IMR-90 (cell line): ENCODE measurements around the gene SPDYE4. TPM values are rescaled to one million over a fixed set of nuclear protein-coding genes. Genes with fewer than 3 reads are reported as not detected.

Experiments used
- ATAC-seq: fragments of 200-7000 bp; cut with Tn5 transposase; 2 replicates; pipeline ENCODE4 v1.9.1; 2020; ENCODE audit warnings: low read depth, mild to moderate bottlenecking, moderate library complexity
- BruUV-seq: library from RNA; stranded (reverse); fragments of 400-500 nt; replicated peaks from 2 replicates; lab custom pipeline; 2021; lab: Mats Ljungman, UMichigan
- CTCF ChIA-PET: fragments of 300-600 bp; formaldehyde crosslinking; extraction: SDS; loops from one replicate; lab custom pipeline; 2021; ENCODE audit warnings: antibody characterized with exemption; lab: Yijun Ruan, JAX
- POLR2A ChIA-PET: fragments of 300-600 bp; sonication (Branson Sonifier 250); formaldehyde crosslinking; loops from one replicate; lab custom pipeline; 2022; ENCODE audit warnings: antibody characterized with exemption; ENCODE audit not compliant: unreplicated experiment; lab: Charles Lee
- DNase-seq: peaks from one replicate; pipeline ENCODE4 v3.0.0; 2013
- H2AFZ ChIP-seq: replicated peaks from 2 replicates; pipeline ENCODE3; 2013; ENCODE audit warnings: low read length, mild to moderate bottlenecking; ENCODE audit not compliant: poor library complexity
- H2AK5ac ChIP-seq: 2 replicates; pipeline ENCODE4 v1.6.1; 2013; ENCODE audit warnings: low read depth, low read length, inconsistent platforms
- H2AK9ac ChIP-seq: replicated peaks from 2 replicates; pipeline ENCODE3; 2013; ENCODE audit warnings: mild to moderate bottlenecking, low read depth, low read length, moderate library complexity; ENCODE audit not compliant: poor library complexity
- H2BK120ac ChIP-seq: 2 replicates; pipeline ENCODE4 v1.6.1; 2013; ENCODE audit warnings: low read depth, low read length, inconsistent platforms
- H2BK15ac ChIP-seq: 3 replicates; pipeline ENCODE4 v1.6.1; 2013; ENCODE audit warnings: low read depth, low read length, inconsistent platforms
- H2BK20ac ChIP-seq: 2 replicates; pipeline ENCODE4 v1.6.1; 2013; ENCODE audit warnings: low read depth, mild to moderate bottlenecking, inconsistent platforms, low read length, moderate library complexity
- H2BK5ac ChIP-seq: 2 replicates; pipeline ENCODE4 v1.6.1; 2013; ENCODE audit warnings: mild to moderate bottlenecking, low read depth, low read length, inconsistent platforms; ENCODE audit not compliant: poor library complexity, severe bottlenecking
- H3K14ac ChIP-seq: replicated peaks from 2 replicates; pipeline ENCODE4 v1.6.1; 2013; ENCODE audit warnings: low read depth, low read length, inconsistent platforms
- H3K18ac ChIP-seq: 2 replicates; pipeline ENCODE4 v1.6.1; 2013; ENCODE audit warnings: low read depth, low read length, control low read depth
- H3K23ac ChIP-seq: 2 replicates; pipeline ENCODE4 v1.6.1; 2013; ENCODE audit warnings: low read depth, low read length, inconsistent platforms
- H3K27ac ChIP-seq: 2 replicates; pipeline ENCODE4 v1.5.1; 2013; ENCODE audit warnings: mild to moderate bottlenecking, control low read depth, low read length; ENCODE audit not compliant: insufficient read depth
- H3K27me3 ChIP-seq: 2 replicates; pipeline ENCODE4 v1.6.1; 2013; ENCODE audit warnings: low read length; ENCODE audit not compliant: control insufficient read depth, insufficient read depth
- H3K36me3 ChIP-seq: 2 replicates; pipeline ENCODE4 v1.6.1; 2013; ENCODE audit warnings: low read length, mixed read lengths; ENCODE audit not compliant: control insufficient read depth, insufficient read depth
- H3K4ac ChIP-seq: 2 replicates; pipeline ENCODE4 v1.6.1; 2013; ENCODE audit warnings: low read depth, low read length, inconsistent platforms
- H3K4me1 ChIP-seq: 2 replicates; pipeline ENCODE4 v1.6.1; 2013; ENCODE audit warnings: low read length, mixed read lengths; ENCODE audit not compliant: control insufficient read depth, insufficient read depth
- H3K4me2 ChIP-seq: 2 replicates; pipeline ENCODE4 v1.6.1; 2013; ENCODE audit warnings: low read depth, mild to moderate bottlenecking, control low read depth, low read length, moderate library complexity
- H3K4me3 ChIP-seq: 2 replicates; pipeline ENCODE4 v1.5.1; 2013; ENCODE audit warnings: low read depth, mild to moderate bottlenecking, control low read depth, low read length, moderate library complexity; ENCODE audit not compliant: insufficient read depth
- H3K56ac ChIP-seq: 2 replicates; pipeline ENCODE4 v1.6.1; 2013; ENCODE audit warnings: low read length, inconsistent platforms; ENCODE audit not compliant: insufficient read depth; ENCODE audit errors: extremely low read depth
- H3K79me1 ChIP-seq, 2 experiments: 2 replicates each; pipeline ENCODE4 v1.6.1; 2013; ENCODE audit warnings: low read length in 2 of 2, inconsistent platforms in 1 of 2, low read depth in 1 of 2
- H3K9ac ChIP-seq: 2 replicates; pipeline ENCODE4 v1.6.1; 2013; ENCODE audit warnings: low read depth, low read length, control low read depth
- H3K9me1 ChIP-seq: 2 replicates; pipeline ENCODE4 v1.6.1; 2013; ENCODE audit warnings: low read length, inconsistent platforms; ENCODE audit not compliant: insufficient read depth
- H3K9me3 ChIP-seq: 2 replicates; pipeline ENCODE4 v1.6.1; 2013; ENCODE audit warnings: low read length; ENCODE audit not compliant: control insufficient read depth, insufficient read depth
- H4K20me1 ChIP-seq: 2 replicates; pipeline ENCODE4 v1.6.1; 2013; ENCODE audit warnings: low read length, inconsistent platforms; ENCODE audit not compliant: insufficient read depth
- H4K5ac ChIP-seq: 2 replicates; pipeline ENCODE4 v1.6.1; 2013; ENCODE audit warnings: mild to moderate bottlenecking, low read depth, low read length, control low read depth
- H4K8ac ChIP-seq, 2 experiments: 2 replicates each; pipeline ENCODE4 v1.6.1; 2013; ENCODE audit warnings: low read depth in 2 of 2, low read length in 2 of 2, control low read depth in 1 of 2, inconsistent platforms in 1 of 2
- H4K91ac ChIP-seq: 2 replicates; pipeline ENCODE4 v1.6.1; 2013; ENCODE audit warnings: low read depth, low read length, inconsistent platforms; ENCODE audit not compliant: insufficient read depth
- SMC3 ChIP-seq: fragments of 150-350 bp; IDR thresholded peaks from 2 replicates; pipeline ENCODE4 v1.6.1; 2016; ENCODE audit warnings: low read depth, mild to moderate bottlenecking, antibody characterized with exemption, low read length, moderate library complexity
- WGBS, 2 experiments: methylation state at CpG; one replicate each; pipeline versions ENCODE4 v1.1.5 to v1.1.7; 2013; ENCODE audit warnings: missing lambda C conversion rate in 2 of 2; ENCODE audit not compliant: insufficient read length in 1 of 2; ENCODE audit errors: extremely low coverage in 2 of 2; 5-methylcytosine and 5-hydroxymethylcytosine counted together
- dilution Hi-C: fragments of 300-500 bp; cut with HindIII; formaldehyde crosslinking; loops from one replicate; pipeline ENCODE4 v1.14.3; 2018; ENCODE audit warnings: low sequenced_read_pairs; ENCODE audit not compliant: unreplicated experiment
- in situ Hi-C: fragments of 300-500 bp; cut with MboI; formaldehyde crosslinking; loops from 3 replicates; pipeline ENCODE4 v1.14.3; 2019; ENCODE audit warnings: low sequenced_read_pairs, inconsistent platforms, mixed read lengths
- intact Hi-C: fragments of 100-400 bp; cut with micrococcal nuclease; formaldehyde crosslinking; loops from 2 replicates; pipeline ENCODE4 v1.10.0; 2022
- polyA plus RNA-seq, 3 experiments: library from polyadenylated mRNA; depleted of rRNA; stranded (reverse); fragments of >200 nt; gene quantifications; 2 replicates each; pipeline ENCODE4 v1.2.3, GENCODE V29; 2012; ENCODE audit warnings: low replicate concordance in 1 of 3
- total RNA-seq: library from RNA; depleted of rRNA; stranded (reverse); fragments of >200 nt; gene quantifications from 2 replicates; pipeline ENCODE4 v1.2.3, GENCODE V29; 2012; rRNA removed

SPDYE4 gene
- total and polyA plus RNA-seq, 2 of the 4 experiments (the other 2 are of a cell fraction) = not detected

GRCh38 chr17:8701221-8701620 is 57.1 kb downstream of the SPDYE4 start:
- no peak for ATAC-seq
- Histone ChIP-seq H3K4me2 (no peak overlapping the region), H3K4ac (no peak overlapping the region), H3K9ac (no peak overlapping the region), H4K91ac (no peak overlapping the region), H4K20me1 (no peaks in the 10 kb centered on the region), H2BK20ac (no peak overlapping the region), H4K5ac (no peak overlapping the region), H3K56ac (no peak overlapping the region), H3K14ac (no peak overlapping the region), H2BK15ac (no peak overlapping the region), H2AFZ (no peak overlapping the region), H2AK9ac (no peak overlapping the region), H3K9me1 (peaks cover 19% of the 10 kb centered on the region), H4K8ac (no peak overlapping the region), H3K36me3 (no peaks in the 10 kb centered on the region), H3K27me3 (no peaks in the 10 kb centered on the region), H3K23ac (no peak overlapping the region), H2AK5ac (no peak overlapping the region), H2BK120ac (no peak overlapping the region), H3K4me1 (peaks cover 25% of the 10 kb centered on the region), H3K18ac (no peak overlapping the region), H3K9me3 (no peaks in the 10 kb centered on the region), H3K79me1 (peaks cover 0 to 4% of the 10 kb centered on the region in 2 experiments; a peak in 2 of 4 replicates), H2BK5ac (no peak overlapping the region), H3K27ac (no peak overlapping the region), H3K4me3 (no peak overlapping the region)
- no peak for DNase-seq
- TF ChIP-seq SMC3 = no peak
- intact Hi-C loops = no loop called here
- ChIA-PET CTCF (interaction anchor here (0.6 kb wide), 1 partner anchor 148 kb away, joined by 3 read pairs; no protein-coding TSS in a partner anchor), POLR2A (no interaction called here)
- no TSS peak for BruUV-seq
- in situ Hi-C loops = no loop called here
- dilution Hi-C loops = no loop called here
- WGBS, 2 experiments = 81% methylated on average over 4 of the region's 9 CpGs; no CpG with 5 or more reads in 1 of the 2 experiments

Other genes starting within 250 kb of the SPDYE4 start
- gene MYH10, start 127.8 kb downstream of the SPDYE4 start, total RNA-seq = 95.2 and 102 TPM in 2 replicates
- 71.2 and 73.3 TPM in 2 replicates for gene MYH10, start 127.8 kb downstream of the SPDYE4 start, polyA plus RNA-seq (2012; rRNA removed)
- gene CCDC42, start 13.7 kb downstream of the SPDYE4 start, total RNA-seq = not detected in 2 replicates
- not detected in 2 replicates for gene CCDC42, start 13.7 kb downstream of the SPDYE4 start, polyA plus RNA-seq (2012; rRNA removed)
- not detected in 2 replicates for gene MFSD6L, start 40.8 kb upstream of the SPDYE4 start, total RNA-seq
- gene MFSD6L, start 40.8 kb upstream of the SPDYE4 start, polyA plus RNA-seq (2012; rRNA removed) = not detected in 2 replicates
- not detected in 2 replicates for gene PIK3R6, start 109.1 kb upstream of the SPDYE4 start, total RNA-seq
- not detected in 2 replicates for gene PIK3R6, start 109.1 kb upstream of the SPDYE4 start, polyA plus RNA-seq (2012; rRNA removed)
- not detected in 2 replicates for gene PIK3R5, start 207.2 kb upstream of the SPDYE4 start, total RNA-seq
- not detected in 2 replicates for gene PIK3R5, start 207.2 kb upstream of the SPDYE4 start, polyA plus RNA-seq (2012; rRNA removed)